ENCODE results near the gene RTKN2.
A peak's percentile ranks its signal among the peaks of the same experiment; 100 is the strongest.
"Not testable (repeated sequence)": the region's sequence is repeated elsewhere in the genome, so short reads cannot be mapped to it uniquely, and the experiment has no call there.

The RTKN2 gene

GRCh38 chr10:62268399-62269114 is at the start of gene RTKN2:
TSS of gene RTKN2 (minus strand) at chr10:62268844. CDS start at chr10:62268610, 234 bp downstream.
- DNase-seq (ENCODE audit: low read depth in 2 of 3, low spot score in 1 of 3): peak; percentile 51 to 66 (median 53)

- no peak for DNase-seq (ENCODE audit: low read depth in 2 of 3, low spot score in 1 of 3)
These were observed 48.6 kb upstream of the RTKN2 start for GRCh38 chr10:62317257-62317656.

DNA sequence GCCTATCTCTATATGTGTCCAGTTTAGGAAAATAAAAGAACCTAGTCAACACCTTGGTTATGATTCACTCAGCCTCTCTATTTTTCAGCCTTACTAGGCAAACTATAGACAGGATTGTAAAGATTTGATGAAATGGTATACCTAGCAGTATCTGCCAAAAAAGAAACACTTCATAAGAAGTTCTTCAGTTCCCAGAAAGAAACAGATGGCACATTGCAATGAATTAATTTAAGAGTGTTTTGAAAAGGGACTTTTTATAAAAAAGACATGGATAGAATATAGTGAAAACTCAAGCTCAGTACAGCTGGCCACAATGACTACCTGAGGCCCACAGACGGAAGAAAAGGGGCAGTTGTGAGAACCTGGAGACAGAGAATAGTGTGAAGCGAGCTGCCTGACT is 40.6 kb upstream of the RTKN2 start:
- no peak for DNase-seq (ENCODE audit: low read depth in 2 of 3, low spot score in 1 of 3)

DNA sequence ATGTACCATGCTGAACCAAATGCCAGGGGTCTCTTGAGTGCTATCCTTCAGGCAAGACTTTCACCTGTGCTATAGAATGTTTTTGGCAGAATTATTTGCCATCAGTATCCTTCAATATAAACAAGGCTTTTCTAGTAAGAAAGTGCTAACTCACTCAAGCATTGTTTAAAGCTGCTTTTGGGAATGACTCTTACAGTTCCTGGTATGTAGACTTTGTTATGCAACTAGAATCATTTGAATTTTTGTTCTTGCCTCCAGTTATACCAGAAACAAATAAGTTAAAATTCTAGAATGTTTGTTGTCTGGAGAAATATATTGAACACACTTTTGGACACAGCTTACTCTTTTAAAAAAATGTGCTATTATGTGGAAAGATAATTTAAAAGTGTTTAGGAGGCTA is 39.5 kb upstream of the RTKN2 start:
- no peak for DNase-seq (ENCODE audit: low read depth in 2 of 3, low spot score in 1 of 3)

DNA sequence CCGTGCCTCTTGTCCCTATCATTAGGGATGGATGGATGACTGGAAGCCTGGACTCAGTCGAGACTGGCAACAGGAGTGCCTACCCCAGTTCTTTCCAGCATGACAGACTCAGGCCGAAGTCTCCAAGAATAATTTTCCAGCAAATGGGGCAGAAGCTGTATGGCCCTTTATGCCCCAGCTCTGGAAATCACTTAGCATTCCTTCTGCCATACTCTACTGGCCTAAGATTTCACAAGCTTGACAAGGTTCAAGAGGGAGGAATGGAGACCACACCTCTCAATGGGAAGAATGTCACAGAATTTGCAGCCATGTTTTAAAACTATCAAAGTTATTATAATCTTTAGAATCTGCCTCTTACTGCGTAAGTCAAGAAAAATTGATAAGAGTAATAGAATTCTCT is 39.0 kb upstream of the RTKN2 start:
- no peak for DNase-seq (ENCODE audit: low read depth in 2 of 3, low spot score in 1 of 3)

DNA sequence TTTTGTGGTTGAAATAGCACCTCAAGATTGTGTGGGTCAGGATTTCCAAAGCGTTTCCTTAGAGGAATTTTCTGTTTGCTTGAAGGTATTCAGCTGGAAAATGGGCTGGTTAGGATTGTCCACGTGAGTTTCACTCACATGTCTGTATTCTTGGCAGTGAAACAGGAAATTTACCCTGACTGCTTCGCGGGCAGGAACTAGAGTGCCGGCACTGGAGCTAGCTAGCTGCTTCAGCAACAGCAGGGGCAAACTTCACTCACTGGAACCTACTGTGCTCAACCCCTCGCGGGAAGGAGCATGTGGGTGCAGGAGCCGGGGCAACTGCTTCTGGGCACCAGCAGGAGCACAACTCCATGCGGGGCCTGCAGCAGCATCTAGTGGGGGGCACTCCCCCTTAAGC is 38.0 kb upstream of the RTKN2 start:
- peak in 1 of 3 donors; percentile 1 for DNase-seq (ENCODE audit: low read depth in 2 of 3, low spot score in 1 of 3)

DNA sequence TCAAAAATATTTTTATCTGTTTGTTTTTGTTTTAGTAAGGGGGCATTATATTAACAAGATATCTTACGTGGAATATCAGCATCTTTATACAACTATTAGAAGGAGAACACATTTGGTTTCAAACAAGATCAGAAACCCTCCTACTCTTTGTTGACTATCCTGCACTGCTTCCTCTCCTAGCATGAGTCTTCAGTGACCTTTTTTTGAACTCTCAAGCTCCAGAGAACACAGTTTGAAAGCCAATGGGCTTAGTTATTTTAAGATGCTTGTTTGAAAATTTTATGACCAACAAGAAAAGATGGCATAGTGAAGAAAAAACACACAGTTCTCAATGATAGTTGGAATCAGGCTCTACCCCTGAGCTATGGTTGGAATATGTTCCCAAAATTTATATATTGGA is 37.2 kb upstream of the RTKN2 start:
- no peak for DNase-seq (ENCODE audit: low read depth in 2 of 3, low spot score in 1 of 3)

- no peak for DNase-seq (ENCODE audit: low read depth in 2 of 3, low spot score in 1 of 3)
These were observed 35.3 kb upstream of the RTKN2 start for GRCh38 chr10:62303922-62304321.

DNA sequence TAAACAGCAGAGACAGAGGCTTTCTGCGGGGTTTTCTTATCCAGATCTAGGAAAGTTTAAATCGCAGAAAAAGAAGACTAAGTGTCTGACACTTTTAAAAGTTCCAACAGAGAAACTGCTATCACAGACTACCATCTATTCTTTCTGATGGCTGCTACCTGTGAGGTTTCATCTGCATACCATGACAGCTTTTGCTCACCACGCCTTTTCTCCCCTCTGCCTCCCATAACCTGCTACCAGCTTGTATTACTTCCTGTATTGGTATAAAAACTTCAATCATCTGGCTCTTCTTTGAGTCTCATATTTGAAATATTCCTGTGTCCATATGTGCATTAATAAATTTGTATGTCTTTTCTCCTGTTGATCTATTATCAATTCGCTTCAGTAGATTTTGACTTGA is 34.1 kb upstream of the RTKN2 start:
- no peak for DNase-seq (ENCODE audit: low read depth in 2 of 3, low spot score in 1 of 3)

DNA sequence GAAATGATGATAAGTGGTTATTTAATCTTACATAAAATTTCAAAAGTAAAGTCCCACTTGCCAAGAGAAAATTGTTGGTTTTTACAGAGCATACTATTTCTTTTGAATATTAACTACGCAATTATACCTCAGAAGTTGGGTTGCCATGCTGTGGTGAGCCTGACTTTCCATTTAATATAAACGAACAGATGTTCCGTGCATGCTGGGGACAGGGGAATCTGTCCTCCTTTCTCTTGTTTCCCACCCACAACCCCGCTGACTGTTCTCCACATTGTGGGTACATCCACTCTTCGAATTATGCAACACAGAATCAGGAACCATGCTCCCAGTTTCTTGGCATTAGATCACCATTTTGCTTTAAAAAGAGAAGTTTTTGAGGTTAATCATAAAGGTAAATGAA is 29.2 kb upstream of the RTKN2 start:
- no peak for DNase-seq (ENCODE audit: low read depth in 2 of 3, low spot score in 1 of 3)

DNA sequence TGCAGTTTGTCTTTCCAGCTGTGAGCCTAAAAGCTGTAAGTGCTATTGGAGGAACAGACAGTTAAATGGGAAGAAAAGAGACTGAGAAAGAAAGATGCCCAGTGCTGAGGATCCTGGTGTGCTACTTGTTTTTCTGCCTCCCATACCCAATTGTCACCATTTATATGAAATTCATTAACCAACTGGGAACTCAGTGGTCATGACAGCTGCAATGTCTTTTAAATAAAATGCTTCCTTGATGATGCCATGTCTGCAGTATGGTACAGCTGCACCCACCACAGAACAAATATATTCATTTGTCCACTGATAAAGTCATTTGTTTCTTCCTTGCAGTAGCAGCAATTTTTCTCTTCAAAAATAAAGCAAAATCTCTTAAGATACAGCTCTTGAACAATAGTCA is 15.6 kb upstream of the RTKN2 start:
- no peak for DNase-seq (ENCODE audit: low read depth in 2 of 3, low spot score in 1 of 3)

DNA sequence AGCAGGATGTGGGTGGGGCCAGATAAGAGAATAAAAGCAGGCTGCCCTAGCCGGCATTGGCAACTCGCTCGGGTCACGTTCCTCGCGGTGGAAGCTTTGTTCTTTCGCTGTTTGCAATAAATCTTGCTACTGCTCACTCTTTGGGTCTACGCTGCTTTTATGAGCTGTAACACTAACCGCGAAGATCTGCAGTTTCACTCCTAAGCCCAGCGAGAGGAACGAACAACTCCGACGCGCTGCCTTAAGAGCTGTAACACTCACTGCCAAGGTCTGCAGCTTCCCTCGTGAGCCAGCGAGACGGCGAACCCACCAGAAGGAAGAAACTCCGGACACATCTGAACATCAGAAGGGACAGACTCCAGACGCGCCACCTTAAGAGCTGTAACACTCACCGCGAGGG is 12.7 kb upstream of the RTKN2 start:
- DNase-seq (ENCODE audit: low read depth in 2 of 3, low spot score in 1 of 3): not testable (repeated sequence)

GRCh38 chr10:62280392-62280791 is 11.7 kb upstream of the RTKN2 start:
- DNase-seq (ENCODE audit: low read depth in 2 of 3, low spot score in 1 of 3): not testable (repeated sequence)

GRCh38 chr10:62278441-62278910 is 9.8 kb upstream of the RTKN2 start:
- DNase-seq (ENCODE audit: low read depth in 2 of 3, low spot score in 1 of 3): no peak

DNA sequence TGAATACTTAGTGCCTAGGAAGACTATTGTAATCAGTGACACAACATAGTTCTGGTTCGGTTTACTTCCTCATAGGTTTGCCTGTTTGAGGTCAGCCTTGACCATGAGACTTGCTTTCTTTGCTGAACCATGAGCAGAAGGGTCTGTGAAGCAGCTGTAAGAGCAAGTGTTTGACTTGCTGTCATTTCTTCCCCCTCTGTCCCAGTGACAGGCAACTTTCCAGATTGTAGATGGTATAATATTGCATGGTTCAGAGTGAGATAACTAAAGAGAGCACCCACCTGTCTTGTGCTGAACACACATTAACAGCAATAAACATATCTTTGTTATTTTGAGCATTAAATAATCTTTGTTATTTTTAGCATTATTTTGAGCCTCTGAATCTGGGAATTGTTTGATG is 9.3 kb upstream of the RTKN2 start:
- no peak for DNase-seq (ENCODE audit: low read depth in 2 of 3, low spot score in 1 of 3)

DNA sequence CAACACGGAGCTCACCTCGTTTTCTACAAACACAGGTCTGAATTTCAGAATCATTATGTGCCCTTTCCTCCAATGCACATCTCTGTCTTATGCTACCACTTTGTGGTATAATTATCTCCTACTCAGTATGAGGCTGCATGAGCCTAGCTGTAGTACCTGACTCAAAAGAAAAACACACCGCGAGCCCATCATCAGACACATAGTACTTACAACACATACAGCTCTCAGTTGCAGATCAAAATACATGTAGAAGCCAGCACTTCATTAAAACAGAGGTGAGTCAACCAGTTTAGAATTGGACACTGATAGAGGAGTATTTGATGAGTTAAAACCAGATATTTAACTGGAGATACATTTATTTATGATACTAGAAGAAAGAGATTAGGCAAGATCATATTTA is 1.4 kb upstream of the RTKN2 start:
- DNase-seq (ENCODE audit: low read depth in 2 of 3, low spot score in 1 of 3): no peak

DNA sequence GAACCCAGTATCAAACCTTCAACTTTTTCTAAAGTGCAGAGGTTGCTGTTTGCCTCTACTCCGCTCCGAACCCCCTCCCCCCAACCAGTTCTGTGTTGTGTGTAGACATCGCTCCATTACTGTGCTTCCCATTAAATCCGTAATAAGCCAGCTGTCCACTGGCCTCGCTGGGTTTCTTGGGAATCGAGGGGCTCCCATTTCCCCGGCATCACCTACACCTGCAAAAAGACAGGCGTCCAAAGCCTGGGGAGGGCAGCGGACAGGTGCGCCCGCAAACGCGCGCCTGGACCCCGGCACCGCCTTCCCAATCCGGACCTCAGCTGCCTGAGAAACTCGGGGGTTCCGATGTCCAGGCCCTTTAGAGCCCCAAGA is 631 bp downstream of the RTKN2 start:
- no peak for DNase-seq (ENCODE audit: low read depth in 2 of 3, low spot score in 1 of 3)

DNA sequence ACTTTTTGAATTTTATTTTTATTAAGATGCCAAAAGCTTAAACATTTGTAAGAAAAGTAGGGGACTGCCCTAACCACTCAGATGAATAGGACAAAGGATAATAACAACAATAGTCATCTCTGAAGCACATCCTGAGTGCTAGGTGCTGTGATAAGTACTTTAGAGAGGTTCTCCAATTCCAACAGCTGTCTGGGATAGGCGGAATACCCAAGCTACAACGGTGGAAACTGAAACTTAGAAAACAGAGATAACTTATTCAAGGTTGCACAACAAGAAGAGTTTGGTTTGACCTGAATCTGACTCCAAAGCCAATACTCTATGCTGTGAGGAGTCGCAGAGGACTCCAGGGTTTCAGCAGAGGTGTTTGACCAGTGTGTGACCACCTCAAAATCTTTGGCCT is 2.0 kb downstream of the RTKN2 start:
- DNase-seq (ENCODE audit: low read depth in 2 of 3, low spot score in 1 of 3): no peak

DNA sequence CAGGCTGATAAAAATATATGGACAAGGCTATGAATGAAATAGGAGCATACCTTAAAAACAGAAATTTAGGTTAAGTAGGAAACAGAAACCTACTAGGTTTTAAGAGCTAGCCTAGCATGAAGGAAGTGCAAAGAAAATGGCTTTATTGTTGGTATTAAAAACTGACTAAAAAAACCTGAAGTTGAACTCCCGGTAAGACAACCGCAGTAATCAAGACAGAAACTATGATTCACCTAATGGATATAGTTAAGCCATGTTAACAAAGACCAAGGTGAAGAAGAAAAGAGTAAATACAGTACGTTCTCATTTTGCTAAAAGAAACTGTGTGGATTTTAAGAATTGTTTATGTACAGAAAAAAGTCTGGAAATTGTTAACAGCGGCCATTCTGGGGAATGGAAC is 2.5 kb downstream of the RTKN2 start:
- no peak for DNase-seq (ENCODE audit: low read depth in 2 of 3, low spot score in 1 of 3)

DNA sequence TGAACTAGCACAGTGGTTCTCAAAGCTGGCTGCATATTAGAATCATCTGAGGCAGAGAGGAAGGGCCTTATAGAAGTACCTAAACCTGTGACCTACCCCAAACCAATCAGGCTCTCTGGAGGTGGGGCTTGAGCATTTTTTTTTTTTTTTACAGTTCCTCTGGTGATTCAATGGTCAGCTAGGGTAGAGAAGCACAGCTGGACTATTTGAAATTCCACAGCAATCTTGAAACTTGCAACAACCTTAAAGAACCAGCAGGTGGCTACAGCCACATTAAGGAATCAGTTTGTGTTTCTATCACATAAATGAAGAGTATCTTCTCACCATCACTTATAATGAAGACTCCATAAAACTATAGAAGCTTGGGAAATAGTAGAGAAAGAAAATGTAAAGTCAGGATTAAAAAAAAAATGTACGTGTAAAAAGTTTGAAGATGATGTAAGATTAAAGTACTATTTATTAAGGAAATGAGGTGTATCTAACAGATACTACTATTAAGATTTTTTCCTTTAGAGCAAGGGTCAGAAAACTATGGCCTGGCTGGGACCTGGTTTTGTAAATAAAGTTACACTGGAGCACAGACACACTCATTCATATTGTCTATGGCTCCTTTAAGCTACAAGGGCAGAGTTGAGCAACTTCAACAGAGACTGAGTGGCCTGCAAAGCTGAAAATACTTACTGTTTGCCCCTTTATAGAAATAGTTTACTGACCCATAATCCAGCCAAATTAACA is 3.8 kb downstream of the RTKN2 start:
- DNase-seq (ENCODE audit: low read depth in 2 of 3, low spot score in 1 of 3): no peak

DNA sequence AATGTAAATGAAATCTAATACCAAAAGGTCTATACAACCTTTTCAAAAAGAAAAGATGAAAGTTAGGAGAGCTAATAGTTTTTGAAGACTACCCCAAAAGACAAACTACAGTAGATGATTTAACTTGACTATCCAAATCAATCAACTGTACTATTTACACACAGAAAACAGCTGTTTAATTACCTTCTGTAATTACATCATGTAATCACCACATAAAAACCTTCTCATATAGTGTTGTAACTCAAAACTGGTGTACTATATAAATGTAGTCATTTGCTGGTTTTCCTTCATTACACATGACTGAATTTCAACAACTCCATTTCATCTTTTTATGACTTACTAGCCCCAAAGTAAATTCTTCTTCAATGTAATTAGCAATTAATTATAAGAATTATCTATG is 4.5 kb downstream of the RTKN2 start:
- no peak for DNase-seq (ENCODE audit: low read depth in 2 of 3, low spot score in 1 of 3)

DNA sequence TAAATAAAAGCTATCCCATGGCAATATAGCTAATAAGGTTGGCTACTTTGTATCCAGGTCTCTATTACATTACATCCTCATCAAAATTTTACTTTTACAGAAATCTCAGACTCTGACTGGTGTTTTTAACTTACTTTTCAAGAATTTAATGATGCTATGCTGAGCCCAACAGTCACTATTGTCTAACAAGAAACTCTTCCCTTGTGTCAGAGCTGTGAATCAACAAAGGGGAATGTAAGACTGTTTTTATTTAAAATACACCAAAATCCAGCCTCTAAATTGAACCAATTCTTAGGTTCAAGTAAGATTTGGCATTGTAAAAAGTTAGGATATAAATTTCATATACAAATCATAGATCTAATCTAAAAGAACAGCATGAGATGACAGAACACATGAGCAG is 7.0 kb downstream of the RTKN2 start:
- DNase-seq (ENCODE audit: low read depth in 2 of 3, low spot score in 1 of 3): no peak

DNA sequence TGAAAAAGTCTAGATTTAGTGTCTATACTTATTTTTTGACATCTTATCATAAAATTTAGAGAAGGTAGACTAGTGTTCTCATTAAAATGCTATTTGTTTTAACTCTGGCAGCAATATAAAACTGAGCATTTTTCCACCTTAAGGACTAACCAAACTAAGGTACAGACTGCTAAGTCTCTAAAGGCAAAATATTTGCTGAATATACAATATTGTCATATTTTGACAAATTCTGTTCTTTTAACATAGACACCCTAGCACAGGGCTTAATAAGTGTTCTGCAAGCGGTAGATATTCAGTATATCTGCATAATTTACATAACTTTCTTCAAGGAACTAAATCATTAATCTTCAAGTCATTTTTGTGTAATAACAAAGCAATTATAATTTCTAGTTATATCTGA is 8.6 kb downstream of the RTKN2 start:
- no peak for DNase-seq (ENCODE audit: low read depth in 2 of 3, low spot score in 1 of 3)

Measured in stimulated activated CD4-positive, alpha-beta T cell treated with anti-CD3 and anti-CD28 coated beads, Interleukin-12 subunit alpha, Interleukin-12 subunit beta, amount 100 ng/mL, for 48 hours (primary cell).